SK-N-SH (cell line): Measurements from ENCODE around the gene MT1H. TPM values are rescaled to one million over a fixed set of nuclear protein-coding genes. Genes with fewer than 3 reads are reported as not detected.
"Not testable (repeated sequence)": the region's sequence is repeated elsewhere in the genome, so short reads cannot be mapped to it uniquely, and the experiment has no call there.

Experiments
- CTCF ChIA-PET: fragments of 300-600, 350-600 bp; formaldehyde crosslinking; extraction: SDS; loops from one replicate; lab custom pipeline; 2021; lab: Yijun Ruan, JAX
- POLR2A ChIA-PET: fragments of 350-600 bp; sonication (Branson Sonifier 250); formaldehyde crosslinking; extraction: SDS; loops from one replicate; lab custom pipeline; 2020; ENCODE audit warnings: antibody characterized with exemption, inconsistent platforms; lab: Yijun Ruan, JAX
- DNase-seq: peaks from one replicate; pipeline ENCODE4 v3.0.0; 2012
- H2AFZ ChIP-seq: fragments of 200-600 bp; sonication (generic); 2 replicates; pipeline ENCODE4 v1.8.1; 2016; ENCODE audit warnings: antibody characterized with exemption, mild to moderate bottlenecking, low read depth
- H3F3A ChIP-seq: fragments of 200-600 bp; sonication (generic); replicated peaks from 2 replicates; pipeline ENCODE3; 2016; ENCODE audit warnings: antibody characterized with exemption, mild to moderate bottlenecking; ENCODE audit not compliant: insufficient read depth
- H3K27ac ChIP-seq, 2 experiments: fragments of 200-500 bp in 1 of 2; fragments of 200-600 bp in 1 of 2; sonication (Bioruptor generic) in 1 of 2; sonication (generic), shearing (Covaris generic) in 1 of 2; 2 replicates each; pipeline versions ENCODE4 v1.5.1 to v1.6.1; 2014 to 2016; ENCODE audit warnings: low read depth in 2 of 2, inconsistent platforms in 1 of 2, low read length in 1 of 2, mild to moderate bottlenecking in 1 of 2, mixed read lengths in 1 of 2
- H3K27me3 ChIP-seq: fragments of 200-600 bp; sonication (generic), shearing (Covaris generic); 2 replicates; pipeline ENCODE4 v1.6.1; 2016; ENCODE audit warnings: mixed run types; ENCODE audit not compliant: insufficient read depth
- H3K36me3 ChIP-seq, 2 experiments: fragments of 200-500 bp in 1 of 2; fragments of 200-600 bp in 1 of 2; sonication (Bioruptor generic) in 1 of 2; sonication (generic) in 1 of 2; replicated peaks in 1 of 2; 2 replicates each; pipeline versions ENCODE3 to v1.5.1; 2014 to 2016; ENCODE audit warnings: low read length in 1 of 2, mild to moderate bottlenecking in 1 of 2; ENCODE audit not compliant: insufficient read depth in 2 of 2, control insufficient read depth in 1 of 2
- H3K4me1 ChIP-seq, 2 experiments: fragments of 200-500 bp in 1 of 2; fragments of 200-600 bp in 1 of 2; sonication (Bioruptor generic) in 1 of 2; sonication (generic), shearing (Covaris generic) in 1 of 2; 2 replicates each; pipeline versions ENCODE4 v1.5.1 to v1.6.1; 2014 to 2016; ENCODE audit warnings: low read depth in 1 of 2, low read length in 1 of 2, mixed run types in 1 of 2; ENCODE audit not compliant: insufficient read depth in 2 of 2, control insufficient read depth in 1 of 2
- H3K4me2 ChIP-seq: fragments of 200-600 bp; sonication (generic), shearing (Covaris generic); 2 replicates; pipeline ENCODE4 v1.6.1; 2017; ENCODE audit warnings: mixed run types
- H3K4me3 ChIP-seq, 2 experiments: fragments of 200-500 bp in 1 of 2; fragments of 200-600 bp in 1 of 2; sonication (Bioruptor generic) in 1 of 2; sonication (generic), shearing (Covaris generic) in 1 of 2; 2 replicates each; pipeline versions ENCODE4 v1.5.1 to v1.8.1; 2014 to 2016; ENCODE audit warnings: low read depth in 2 of 2, inconsistent platforms in 1 of 2, low read length in 1 of 2, mild to moderate bottlenecking in 1 of 2, mixed read lengths in 1 of 2, moderate library complexity in 1 of 2
- H3K79me2 ChIP-seq: fragments of 200-600 bp; sonication (generic); 2 replicates; pipeline ENCODE4 v1.8.1; 2017; ENCODE audit warnings: mild to moderate bottlenecking; ENCODE audit not compliant: insufficient read depth
- H3K9ac ChIP-seq: fragments of 200-600 bp; sonication (generic); 2 replicates; pipeline ENCODE4 v1.6.1; 2017; ENCODE audit warnings: mixed run types
- H3K9me2 ChIP-seq: fragments of 200-600 bp; sonication (generic); 2 replicates; pipeline ENCODE4 v1.6.1; 2017; ENCODE audit warnings: mixed run types
- H3K9me3 ChIP-seq: fragments of 200-600 bp; sonication (generic); 2 replicates; pipeline ENCODE4 v1.6.1; 2017; ENCODE audit warnings: mixed run types, mild to moderate bottlenecking, moderate library complexity
- H4K20me1 ChIP-seq: fragments of 200-600 bp; sonication (generic); 2 replicates; pipeline ENCODE4 v1.6.1; 2017; ENCODE audit warnings: mild to moderate bottlenecking, mixed run types; ENCODE audit not compliant: insufficient read depth
- CHD2 ChIP-seq: fragments of 150-350 bp; IDR thresholded peaks from 2 replicates; pipeline ENCODE4 v1.6.1; 2018; ENCODE audit warnings: low read length; ENCODE audit not compliant: partially characterized antibody
- CTCF ChIP-seq: fragments of 200-600 bp; sonication (generic); IDR thresholded peaks from 2 replicates; pipeline ENCODE4 v1.6.1; 2017; ENCODE audit warnings: antibody characterized with exemption, mild to moderate bottlenecking, moderate library complexity
- EZH2phosphoT487 ChIP-seq: fragments of 200-600 bp; sonication (generic); IDR thresholded peaks from 2 replicates; pipeline ENCODE4 v1.6.1; 2017; ENCODE audit warnings: low read depth, mixed run types, mild to moderate bottlenecking, antibody characterized with exemption, moderate library complexity, borderline replicate concordance
- IRF3 ChIP-seq: fragments of 150-350 bp; IDR thresholded peaks from 2 replicates; pipeline ENCODE4 v1.6.1; 2016; ENCODE audit warnings: mild to moderate bottlenecking, low read depth, low read length
- JUND ChIP-seq: IDR thresholded peaks from 2 replicates; pipeline ENCODE4 v1.4.0; 2012
- MEF2A ChIP-seq: IDR thresholded peaks from 2 replicates; pipeline ENCODE4 v1.4.0; 2012; ENCODE audit warnings: low read depth, borderline replicate concordance
- MXI1 ChIP-seq: IDR thresholded peaks from 2 replicates; pipeline ENCODE4 v1.6.1; 2012; ENCODE audit warnings: mild to moderate bottlenecking, low read depth, low read length, improper control_type of control experiment
- NRF1 ChIP-seq: IDR thresholded peaks from 2 replicates; pipeline ENCODE4 v1.6.1; 2012; ENCODE audit warnings: low read depth, mild to moderate bottlenecking, low read length
- RFX5 ChIP-seq: IDR thresholded peaks from 2 replicates; pipeline ENCODE4 v1.6.1; 2012; ENCODE audit warnings: mild to moderate bottlenecking, improper control_type of control experiment, low read length
- RXRA ChIP-seq: IDR thresholded peaks from 2 replicates; pipeline ENCODE4 v1.4.0; 2012; ENCODE audit warnings: low read depth, mild to moderate bottlenecking, borderline replicate concordance
- SIN3A ChIP-seq: IDR thresholded peaks from 2 replicates; pipeline ENCODE4 v1.6.1; 2012; ENCODE audit warnings: low read depth, mild to moderate bottlenecking, low read length, moderate library complexity, borderline replicate concordance
- SMC3 ChIP-seq: IDR thresholded peaks from 2 replicates; pipeline ENCODE4 v1.6.1; 2012; ENCODE audit warnings: low read depth, low read length, improper control_type of control experiment
- TAF1 ChIP-seq: IDR thresholded peaks from 2 replicates; pipeline ENCODE4 v1.6.1; 2012; ENCODE audit warnings: low read depth, mild to moderate bottlenecking, low read length, moderate library complexity, borderline replicate concordance
- TEAD4 ChIP-seq: IDR thresholded peaks from 2 replicates; pipeline ENCODE4 v1.4.0; 2012; ENCODE audit warnings: mild to moderate bottlenecking, borderline replicate concordance; ENCODE audit not compliant: insufficient read depth
- YY1 ChIP-seq: IDR thresholded peaks from 2 replicates; pipeline ENCODE4 v1.4.0; 2012; ENCODE audit warnings: low read depth, mild to moderate bottlenecking
- WGBS: methylation state at CpG from one replicate; pipeline ENCODE4 v1.1.6; 2017; ENCODE audit warnings: low lambda C conversion rate; 5-methylcytosine and 5-hydroxymethylcytosine counted together
- polyA plus RNA-seq, 3 experiments: library from polyadenylated mRNA; depleted of rRNA; stranded (reverse); fragments of >200 nt; gene quantifications; 2 replicates each; pipeline ENCODE4 v1.2.3, GENCODE V29; 2012
- TF ChIP-seq, protein P1 (sequence below): IDR thresholded peaks from 2 replicates; pipeline ENCODE4; 2012
- TF ChIP-seq, protein P2 (sequence below): fragments of 150-350 bp; IDR thresholded peaks from 2 replicates; pipeline ENCODE4 v1.6.1; 2017; ENCODE audit warnings: antibody characterized with exemption, low read length, low read depth, borderline replicate concordance

Gene MT1H
- polyA plus RNA-seq, 1 of the 3 experiments (the other 2 are of a cell fraction): not detected

GRCh38 chr16:56670620-56670934 is 963 bp downstream of the MT1H start:
- H4K20me1 ChIP-seq: no peaks in the 10 kb centered on the region
- peaks cover 42% of the 10 kb centered on the region for H3K27me3 ChIP-seq
- no peak for TF ChIP-seq TAF1
- TF ChIP-seq, protein P1, sequence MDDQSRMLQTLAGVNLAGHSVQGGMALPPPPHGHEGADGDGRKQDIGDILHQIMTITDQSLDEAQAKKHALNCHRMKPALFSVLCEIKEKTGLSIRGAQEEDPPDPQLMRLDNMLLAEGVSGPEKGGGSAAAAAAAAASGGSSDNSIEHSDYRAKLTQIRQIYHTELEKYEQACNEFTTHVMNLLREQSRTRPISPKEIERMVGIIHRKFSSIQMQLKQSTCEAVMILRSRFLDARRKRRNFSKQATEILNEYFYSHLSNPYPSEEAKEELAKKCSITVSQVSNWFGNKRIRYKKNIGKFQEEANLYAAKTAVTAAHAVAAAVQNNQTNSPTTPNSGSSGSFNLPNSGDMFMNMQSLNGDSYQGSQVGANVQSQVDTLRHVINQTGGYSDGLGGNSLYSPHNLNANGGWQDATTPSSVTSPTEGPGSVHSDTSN: no peak
- no peak for TF ChIP-seq JUND
- TF ChIP-seq CHD2: no peak
- no peak for TF ChIP-seq CTCF
- TF ChIP-seq NRF1: no peak
- TF ChIP-seq SMC3: no peak
- no peak for TF ChIP-seq TEAD4
- no peak for TF ChIP-seq RFX5
- TF ChIP-seq SIN3A: no peak
- no peak for TF ChIP-seq YY1
- no peak for TF ChIP-seq IRF3
- TF ChIP-seq, protein P2, sequence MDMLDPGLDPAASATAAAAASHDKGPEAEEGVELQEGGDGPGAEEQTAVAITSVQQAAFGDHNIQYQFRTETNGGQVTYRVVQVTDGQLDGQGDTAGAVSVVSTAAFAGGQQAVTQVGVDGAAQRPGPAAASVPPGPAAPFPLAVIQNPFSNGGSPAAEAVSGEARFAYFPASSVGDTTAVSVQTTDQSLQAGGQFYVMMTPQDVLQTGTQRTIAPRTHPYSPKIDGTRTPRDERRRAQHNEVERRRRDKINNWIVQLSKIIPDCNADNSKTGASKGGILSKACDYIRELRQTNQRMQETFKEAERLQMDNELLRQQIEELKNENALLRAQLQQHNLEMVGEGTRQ: no peak
- no peak for TF ChIP-seq MXI1
- TF ChIP-seq RXRA: no peak
- no peak for TF ChIP-seq MEF2A
- no peak for TF ChIP-seq EZH2phosphoT487
- no peak overlapping the region for H3K4me2 ChIP-seq
- H3K9me3 ChIP-seq: no peaks in the 10 kb centered on the region
- H3K4me1 ChIP-seq: no peaks in the 10 kb centered on the region; a peak in 1 of 4 replicates
- no peaks in the 10 kb centered on the region for H3F3A ChIP-seq
- H3K79me2 ChIP-seq: no peaks in the 10 kb centered on the region
- no peak overlapping the region for H3K4me3 ChIP-seq
- DNase-seq: no peak
- H2AFZ ChIP-seq: no peak overlapping the region
- H3K27ac ChIP-seq: no peak overlapping the region
- ChIA-PET CTCF (no interaction called here), POLR2A (interaction anchor here (0.7 kb wide), 1 partner anchor 78 kb away, joined by 3 read pairs; no protein-coding TSS in a partner anchor)
- H3K9ac ChIP-seq: no peak overlapping the region
- WGBS: no CpG with 5 or more reads among the region's 2 CpGs
- no peaks in the 10 kb centered on the region for H3K9me2 ChIP-seq
- no peaks in the 10 kb centered on the region for H3K36me3 ChIP-seq

DNA sequence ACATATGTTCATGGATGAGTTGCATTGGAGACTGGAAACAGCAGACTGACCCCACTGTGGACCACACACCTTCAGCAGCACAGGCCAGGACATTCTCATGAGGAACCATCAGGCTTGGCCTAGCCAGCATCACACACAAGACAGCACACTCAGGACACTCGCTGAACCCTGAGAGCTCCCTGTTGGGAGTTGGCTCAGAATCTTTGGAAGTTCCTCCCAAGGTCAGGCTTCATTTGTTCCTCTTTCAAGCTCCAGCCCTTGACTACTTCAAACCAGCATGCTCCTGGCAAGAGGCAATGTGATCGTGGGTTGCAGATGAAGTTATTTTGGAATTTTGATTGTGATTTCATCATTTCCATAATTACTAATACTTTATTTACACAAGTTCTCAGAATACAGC is 2.1 kb downstream of the MT1H start:
- H3K4me3 ChIP-seq, H3K36me3 ChIP-seq, H3K27ac ChIP-seq, H3K79me2 ChIP-seq, H3K9me2 ChIP-seq, H3K4me2 ChIP-seq, POLR2A ChIA-PET, H3F3A ChIP-seq, H3K4me1 ChIP-seq, DNase-seq, H4K20me1 ChIP-seq, H3K9ac ChIP-seq, H3K9me3 ChIP-seq, H2AFZ ChIP-seq: not testable (repeated sequence)
- CTCF ChIA-PET: interaction anchor here (1.5 kb wide), 1 partner anchor 84 kb away, joined by 3 read pairs; no protein-coding TSS in a partner anchor
- WGBS: 69% methylated on average over 2 of the region's 2 CpGs
- peaks cover 33% of the 10 kb centered on the region for H3K27me3 ChIP-seq

DNA sequence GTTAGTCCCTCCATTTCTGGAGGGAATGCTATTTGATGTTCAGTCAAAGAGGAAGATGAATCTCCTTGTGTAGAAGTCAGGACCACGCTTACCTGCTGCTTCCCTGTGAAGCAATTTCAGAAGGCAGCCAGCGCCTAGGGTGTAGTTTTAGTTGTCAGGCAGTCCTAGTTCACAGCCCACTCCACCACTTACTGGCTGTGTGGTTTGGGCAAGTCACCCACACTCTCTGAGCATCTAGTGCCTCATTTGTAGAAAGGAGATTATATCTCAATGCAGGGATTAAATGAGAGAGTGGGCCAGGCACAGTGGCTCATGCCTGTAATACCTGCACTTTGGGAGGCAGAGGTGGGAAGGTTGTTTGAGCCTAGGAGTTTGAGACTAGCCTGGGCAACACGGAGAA is 2.6 kb downstream of the MT1H start:
- DNase-seq, H3K4me2 ChIP-seq, H3K4me1 ChIP-seq, H3K9ac ChIP-seq, H3K27ac ChIP-seq, H2AFZ ChIP-seq, H3K9me2 ChIP-seq, H3K79me2 ChIP-seq, H3F3A ChIP-seq, H4K20me1 ChIP-seq, H3K9me3 ChIP-seq, H3K4me3 ChIP-seq, POLR2A ChIA-PET, H3K36me3 ChIP-seq: not testable (repeated sequence)
- CTCF ChIA-PET: interaction anchor here (1.5 kb wide), 1 partner anchor 85 kb away, joined by 3 read pairs; no protein-coding TSS in a partner anchor
- WGBS: 71% methylated on average over 3 of the region's 3 CpGs
- H3K27me3 ChIP-seq: peaks cover 33% of the 10 kb centered on the region
